Ascending aorta (tissue), 2 donors: Measurements from ENCODE around the gene PPP1R3F. TPM values are rescaled to one million over a fixed set of nuclear protein-coding genes. Genes with fewer than 3 reads are reported as not detected.

Experiments
- DNase-seq, 2 donors: peaks; one replicate each; pipeline ENCODE4 v3.0.0-alpha.2; 2019; ENCODE audit warnings: low spot score in 2 of 2
- H3K27ac ChIP-seq, 2 donors: fragments of 200-600 bp; sonication (generic); one replicate each; pipeline ENCODE4 v1.5.1; 2016 to 2017; ENCODE audit warnings: mild to moderate bottlenecking in 1 of 2
- H3K27me3 ChIP-seq: fragments of 200-600 bp; sonication (generic); one replicate; pipeline ENCODE4 v1.5.1; 2017
- H3K36me3 ChIP-seq, 2 donors: fragments of 200-600 bp; sonication (generic); one replicate each; pipeline ENCODE4 v1.5.1; 2016
- H3K4me1 ChIP-seq, 2 donors: fragments of 200-600 bp; sonication (generic); one replicate each; pipeline ENCODE4 v1.5.1; 2016 to 2017; ENCODE audit warnings: mild to moderate bottlenecking in 1 of 2
- H3K4me3 ChIP-seq, 2 donors: fragments of 200-600 bp; sonication (generic); one replicate each; pipeline ENCODE4 v1.5.1; 2016 to 2017; ENCODE audit warnings: mild to moderate bottlenecking in 1 of 2
- H3K9me3 ChIP-seq, 2 donors: fragments of 200-600 bp; sonication (generic); one replicate each; pipeline ENCODE4 v1.5.1; 2016
- CTCF ChIP-seq, 3 experiments: fragments of 200-600 bp in 2 of 3; fragments of 450-650 bp in 1 of 3; sonication (generic) in 2 of 3; IDR thresholded peaks; one replicate each; pipeline ENCODE4 v1.5.1; 2016 to 2019; ENCODE audit warnings: antibody characterized with exemption in 3 of 3, mild to moderate bottlenecking in 1 of 3, moderate library complexity in 1 of 3
- intact Hi-C: fragments of 100-400 bp; cut with DNase I; formaldehyde crosslinking; loops from one replicate; pipeline ENCODE4 v1.15.1; 2023
- total RNA-seq: library from RNA; depleted of rRNA; stranded (reverse); fragments of >200 nt; gene quantifications from one replicate; pipeline ENCODE4 v1.1.0, GENCODE V29; 2016

Gene PPP1R3F
- total RNA-seq, 1 donor from 2014 or later = 14.8 TPM

GRCh38 chrX:49249071-49249470, 20.5 kb upstream of the PPP1R3F start:
- H3K27ac ChIP-seq = no peak overlapping the region
- no peak for DNase-seq
- no peaks in the 10 kb centered on the region for H3K27me3 ChIP-seq
- intact Hi-C loops = no loop called here
- H3K4me1 ChIP-seq = no peaks in the 10 kb centered on the region
- no peak overlapping the region for H3K4me3 ChIP-seq
- H3K9me3 ChIP-seq = no peaks in the 10 kb centered on the region
- peaks cover 10 to 40% of the 10 kb centered on the region in 2 donors for H3K36me3 ChIP-seq
- TF ChIP-seq CTCF (IDR thresholded peaks at IDR 0.05) = no peak

GRCh38 chrX:49249616-49250015, 20.0 kb upstream of the PPP1R3F start:
- H3K36me3 ChIP-seq = peaks cover 6 to 35% of the 10 kb centered on the region in 2 donors
- H3K4me1 ChIP-seq = no peaks in the 10 kb centered on the region
- intact Hi-C loops = no loop called here
- no peak for TF ChIP-seq CTCF (IDR thresholded peaks at IDR 0.05)
- H3K27me3 ChIP-seq = no peaks in the 10 kb centered on the region
- no peak overlapping the region for H3K27ac ChIP-seq
- H3K4me3 ChIP-seq = no peak overlapping the region
- DNase-seq = no peak
- no peaks in the 10 kb centered on the region for H3K9me3 ChIP-seq

GRCh38 chrX:49250066-49250465, 19.5 kb upstream of the PPP1R3F start:
- no peak for TF ChIP-seq CTCF (IDR thresholded peaks at IDR 0.05)

GRCh38 chrX:49250578-49250977, 19.0 kb upstream of the PPP1R3F start:
- Histone ChIP-seq H3K27me3 (no peaks in the 10 kb centered on the region), H3K27ac (no peak overlapping the region), H3K4me1 (no peaks in the 10 kb centered on the region), H3K4me3 (no peak overlapping the region), H3K9me3 (no peaks in the 10 kb centered on the region), H3K36me3 (peaks cover 3 to 29% of the 10 kb centered on the region in 2 donors)
- intact Hi-C loops = no loop called here
- no peak for TF ChIP-seq CTCF (IDR thresholded peaks at IDR 0.05)
- DNase-seq = no peak

More at GRCh38 chrX:49250066-49250465, 19.5 kb upstream of the PPP1R3F start:
- H3K4me3 ChIP-seq = no peak overlapping the region
- no peaks in the 10 kb centered on the region for H3K27me3 ChIP-seq
- peaks cover 3 to 30% of the 10 kb centered on the region in 2 donors for H3K36me3 ChIP-seq
- no peaks in the 10 kb centered on the region for H3K9me3 ChIP-seq
- H3K27ac ChIP-seq = no peak overlapping the region
- H3K4me1 ChIP-seq = no peaks in the 10 kb centered on the region
- DNase-seq = no peak
- intact Hi-C loops = no loop called here

GRCh38 chrX:49251325-49251724, 18.3 kb upstream of the PPP1R3F start:
- Histone ChIP-seq H3K27ac (no peak overlapping the region), H3K4me1 (no peaks in the 10 kb centered on the region), H3K36me3 (peaks cover 2 to 26% of the 10 kb centered on the region in 2 donors), H3K27me3 (no peaks in the 10 kb centered on the region), H3K4me3 (no peak overlapping the region), H3K9me3 (no peaks in the 10 kb centered on the region)
- no peak for TF ChIP-seq CTCF (IDR thresholded peaks at IDR 0.05)
- no peak for DNase-seq
- intact Hi-C loops = no loop called here

- no peak overlapping the region for H3K4me3 ChIP-seq
- no peak for TF ChIP-seq CTCF (IDR thresholded peaks at IDR 0.05)
- intact Hi-C loops = no loop called here
- no peaks in the 10 kb centered on the region for H3K27me3 ChIP-seq
- H3K4me1 ChIP-seq = no peaks in the 10 kb centered on the region
- H3K9me3 ChIP-seq = no peaks in the 10 kb centered on the region
- H3K36me3 ChIP-seq = peaks cover 0 to 5% of the 10 kb centered on the region in 2 donors
- H3K27ac ChIP-seq = no peak overlapping the region
- DNase-seq = no peak
These were observed 15.0 kb upstream of the PPP1R3F start for GRCh38 chrX:49254639-49255038.
